Fibroblast of lung (primary cell): ENCODE results near the gene SMC2. TPM values are rescaled to one million over a fixed set of nuclear protein-coding genes. Genes with fewer than 3 reads are reported as not detected.

Experiments used
- DNase-seq, 2 donors: peaks; one replicate each; pipeline versions ENCODE4 v3.0.0 to v3.0.0-alpha.2; 2010; ENCODE audit warnings: low read depth in 2 of 2
- H2AFZ ChIP-seq: 2 replicates; pipeline ENCODE4 v1.5.1; 2012; ENCODE audit warnings: low read length, control low read depth, inconsistent platforms
- H3K27ac ChIP-seq: 2 replicates; pipeline ENCODE4 v1.5.1; 2011; ENCODE audit warnings: low read length, control low read depth; ENCODE audit not compliant: insufficient read depth
- H3K27me3 ChIP-seq: 2 replicates; pipeline ENCODE4 v1.5.1; 2011; ENCODE audit warnings: mild to moderate bottlenecking, low read length; ENCODE audit not compliant: control insufficient read depth, insufficient read depth
- H3K36me3 ChIP-seq: 2 replicates; pipeline ENCODE4 v1.5.1; 2011; ENCODE audit warnings: low read length; ENCODE audit not compliant: control insufficient read depth, insufficient read depth
- H3K4me1 ChIP-seq: 2 replicates; pipeline ENCODE4 v1.5.1; 2011; ENCODE audit warnings: low read length; ENCODE audit not compliant: control insufficient read depth, insufficient read depth; ENCODE audit errors: extremely low read depth
- H3K4me2 ChIP-seq: 2 replicates; pipeline ENCODE4 v1.5.1; 2011; ENCODE audit warnings: low read length, control low read depth; ENCODE audit not compliant: insufficient read depth; ENCODE audit errors: extremely low read depth
- H3K4me3 ChIP-seq, 4 experiments: fragments of 200-600 bp in 1 of 4; sonication (generic) in 1 of 4; replicated peaks in 1 of 4; 2 replicates each; pipeline ENCODE4 v1.5.1; 2011 to 2016; ENCODE audit warnings: low read length in 4 of 4, low read depth in 3 of 4, mild to moderate bottlenecking in 3 of 4, control low read depth in 2 of 4, inconsistent platforms in 1 of 4, mixed read lengths in 1 of 4; ENCODE audit not compliant: insufficient read depth in 1 of 4; ENCODE audit errors: control extremely low read depth in 1 of 4
- H3K79me2 ChIP-seq: 2 replicates; pipeline ENCODE4 v1.5.1; 2012; ENCODE audit warnings: mild to moderate bottlenecking, low read length, inconsistent platforms; ENCODE audit not compliant: control insufficient read depth, insufficient read depth
- H3K9ac ChIP-seq: 2 replicates; pipeline ENCODE4 v1.5.1; 2011; ENCODE audit warnings: mild to moderate bottlenecking, low read length, control low read depth; ENCODE audit not compliant: insufficient read depth
- H3K9me3 ChIP-seq: 2 replicates; pipeline ENCODE4 v1.5.1; 2012; ENCODE audit warnings: low read depth, low read length; ENCODE audit not compliant: control insufficient read depth, insufficient read depth
- H4K20me1 ChIP-seq: 2 replicates; pipeline ENCODE4 v1.5.1; 2011; ENCODE audit warnings: low read length; ENCODE audit not compliant: control insufficient read depth, insufficient read depth; ENCODE audit errors: extremely low read depth
- EZH2 ChIP-seq: IDR thresholded peaks from 2 replicates; pipeline ENCODE4 v1.5.1; 2012; ENCODE audit warnings: low read length, control low read depth, mild to moderate bottlenecking; ENCODE audit errors: missing control alignments
- polyA plus RNA-seq, 2 donors: library from polyadenylated mRNA; depleted of rRNA in 1 of 2; stranded (reverse) in 1 of 2; unstranded in 1 of 2; fragments of >200 nt; gene quantifications; 2 replicates each; pipeline ENCODE4 v1.2.1, GENCODE V29; 2011 to 2012; ENCODE audit warnings: missing spikeins in 1 of 2
- total RNA-seq: library from RNA; depleted of rRNA; stranded (reverse); fragments of >200 nt; gene quantifications from 2 replicates; pipeline ENCODE4 v1.2.1, GENCODE V29; 2014
- TF ChIP-seq, protein P1 (sequence below), 2 donors: IDR thresholded peaks in 1 of 2; conservative IDR thresholded peaks in 1 of 2; 1 replicate in 1 of 2; 2 replicates in 1 of 2; pipeline ENCODE4 v1.5.1; 2011 to 2012; ENCODE audit warnings: low read length in 2 of 2, control low read depth in 1 of 2, inconsistent platforms in 1 of 2, low read depth in 1 of 2, mild to moderate bottlenecking in 1 of 2

Gene SMC2
- total and polyA plus RNA-seq, 2 donors (not counting 1 experiment from before 2014, with no cell fraction given): 8.9 to 12.6 TPM

DNA sequence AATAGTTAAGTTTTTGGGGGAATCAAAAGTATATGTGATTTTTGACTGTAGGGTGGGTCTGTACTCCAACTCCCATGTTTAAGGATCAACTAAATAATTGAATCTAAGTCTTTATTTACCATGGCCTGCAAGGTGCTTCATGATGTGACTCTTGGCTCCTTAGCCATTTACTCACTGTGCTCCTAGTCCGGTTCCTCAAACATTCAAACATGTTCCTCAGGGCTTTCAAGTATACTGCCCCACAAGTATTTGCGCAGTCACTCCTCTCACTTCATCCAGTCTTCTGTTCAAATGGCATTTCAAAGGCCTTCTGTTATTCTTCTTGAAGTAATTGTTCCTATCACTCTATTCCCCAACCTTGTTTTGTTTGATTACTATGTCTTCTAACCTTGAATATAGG lies 16.4 kb downstream of the SMC2 start:
- Histone ChIP-seq H3K27ac (no peak overlapping the region), H4K20me1 (no peaks in the 10 kb centered on the region), H3K4me2 (no peak overlapping the region), H3K9me3 (no peaks in the 10 kb centered on the region), H3K36me3 (peaks cover 2% of the 10 kb centered on the region), H3K4me3 (no peak overlapping the region), H3K4me1 (no peaks in the 10 kb centered on the region), H3K79me2 (no peaks in the 10 kb centered on the region), H3K27me3 (no peaks in the 10 kb centered on the region), H3K9ac (no peak overlapping the region), H2AFZ (no peak overlapping the region)
- DNase-seq: no peak
- no peak for TF ChIP-seq EZH2
- TF ChIP-seq, protein P1, sequence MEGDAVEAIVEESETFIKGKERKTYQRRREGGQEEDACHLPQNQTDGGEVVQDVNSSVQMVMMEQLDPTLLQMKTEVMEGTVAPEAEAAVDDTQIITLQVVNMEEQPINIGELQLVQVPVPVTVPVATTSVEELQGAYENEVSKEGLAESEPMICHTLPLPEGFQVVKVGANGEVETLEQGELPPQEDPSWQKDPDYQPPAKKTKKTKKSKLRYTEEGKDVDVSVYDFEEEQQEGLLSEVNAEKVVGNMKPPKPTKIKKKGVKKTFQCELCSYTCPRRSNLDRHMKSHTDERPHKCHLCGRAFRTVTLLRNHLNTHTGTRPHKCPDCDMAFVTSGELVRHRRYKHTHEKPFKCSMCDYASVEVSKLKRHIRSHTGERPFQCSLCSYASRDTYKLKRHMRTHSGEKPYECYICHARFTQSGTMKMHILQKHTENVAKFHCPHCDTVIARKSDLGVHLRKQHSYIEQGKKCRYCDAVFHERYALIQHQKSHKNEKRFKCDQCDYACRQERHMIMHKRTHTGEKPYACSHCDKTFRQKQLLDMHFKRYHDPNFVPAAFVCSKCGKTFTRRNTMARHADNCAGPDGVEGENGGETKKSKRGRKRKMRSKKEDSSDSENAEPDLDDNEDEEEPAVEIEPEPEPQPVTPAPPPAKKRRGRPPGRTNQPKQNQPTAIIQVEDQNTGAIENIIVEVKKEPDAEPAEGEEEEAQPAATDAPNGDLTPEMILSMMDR (conservative IDR thresholded peaks at IDR 0.05 in 1 of 2, IDR thresholded peaks at IDR 0.05 in 1 of 2; ENCODE audit: low read depth in 1 of 2, low read length in 2 of 2): no peak

DNA sequence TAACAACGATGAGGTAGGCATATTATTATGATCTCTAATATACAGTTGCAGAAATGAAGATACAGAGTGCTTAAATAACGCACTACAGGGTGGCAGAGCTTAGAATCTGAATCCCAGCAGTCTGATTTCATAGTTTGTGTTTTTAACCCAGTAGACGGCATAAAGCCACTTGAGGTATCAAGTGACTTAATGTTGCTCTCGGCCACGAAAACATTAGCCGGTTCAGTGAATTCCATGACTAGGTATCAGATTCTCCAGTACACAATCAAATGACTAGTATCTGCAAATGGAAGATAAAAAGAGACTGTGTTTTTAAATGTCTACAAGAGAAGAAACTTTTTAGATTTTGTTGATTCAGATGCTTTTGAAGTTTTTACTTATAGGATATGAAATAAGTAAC lies 24.8 kb downstream of the SMC2 start:
- DNase-seq: no peak
- TF ChIP-seq, protein P1 (conservative IDR thresholded peaks at IDR 0.05 in 1 of 2, IDR thresholded peaks at IDR 0.05 in 1 of 2; ENCODE audit: low read depth in 1 of 2, low read length in 2 of 2): no peak
- no peak for TF ChIP-seq EZH2
- Histone ChIP-seq H3K79me2 (no peaks in the 10 kb centered on the region), H3K4me1 (no peaks in the 10 kb centered on the region), H3K4me2 (no peak overlapping the region), H3K36me3 (no peaks in the 10 kb centered on the region), H3K27ac (no peak overlapping the region), H3K4me3 (no peak overlapping the region), H3K27me3 (no peaks in the 10 kb centered on the region), H2AFZ (no peak overlapping the region), H3K9me3 (no peaks in the 10 kb centered on the region), H3K9ac (no peak overlapping the region), H4K20me1 (no peaks in the 10 kb centered on the region)

DNA sequence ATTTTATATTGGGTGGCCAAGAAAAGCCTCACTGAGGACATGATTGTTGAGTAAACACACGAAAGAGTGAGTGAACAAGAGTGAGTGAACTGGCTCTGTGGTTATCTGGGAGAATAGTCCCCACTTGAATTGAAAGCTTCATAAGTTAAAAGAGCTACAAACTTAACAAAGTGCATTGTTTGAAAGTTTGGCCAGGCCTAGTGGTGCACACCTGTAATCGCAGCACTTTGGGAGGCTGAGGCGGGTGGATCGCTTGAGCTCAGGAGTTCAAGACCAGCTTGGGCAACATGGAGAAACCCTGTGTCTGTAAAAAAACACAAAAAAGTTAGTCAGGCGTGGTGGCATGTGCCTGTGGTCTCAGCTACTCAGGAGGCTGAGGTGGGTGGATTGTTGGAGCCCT lies 26.9 kb downstream of the SMC2 start:
- H3K27ac ChIP-seq: no peak overlapping the region
- H2AFZ ChIP-seq: no peak overlapping the region
- no peaks in the 10 kb centered on the region for H4K20me1 ChIP-seq
- no peak overlapping the region for H3K4me3 ChIP-seq
- no peaks in the 10 kb centered on the region for H3K36me3 ChIP-seq
- no peaks in the 10 kb centered on the region for H3K27me3 ChIP-seq
- no peaks in the 10 kb centered on the region for H3K9me3 ChIP-seq
- H3K4me1 ChIP-seq: no peaks in the 10 kb centered on the region
- H3K4me2 ChIP-seq: no peak overlapping the region
- no peak for DNase-seq
- H3K79me2 ChIP-seq: no peaks in the 10 kb centered on the region
- no peak for TF ChIP-seq EZH2
- TF ChIP-seq, protein P1 (conservative IDR thresholded peaks at IDR 0.05 in 1 of 2, IDR thresholded peaks at IDR 0.05 in 1 of 2; ENCODE audit: low read depth in 1 of 2, low read length in 2 of 2): no peak
- no peak overlapping the region for H3K9ac ChIP-seq
